Skeletal muscle cell (primary cell): ENCODE results near the gene C10orf90.
"Not testable (repeated sequence)": the region's sequence is repeated elsewhere in the genome, so short reads cannot be mapped to it uniquely, and the experiment has no call there.

ENCODE experiments used
- DNase-seq: peaks from one replicate; pipeline ENCODE4 v3.0.0-alpha.2; 2010; ENCODE audit warnings: low read depth
- H3K4me3 ChIP-seq: 2 replicates; pipeline ENCODE4 v1.5.1; 2011; ENCODE audit warnings: low read depth, mild to moderate bottlenecking, control low read depth, low read length, moderate library complexity

C10orf90 gene

GRCh38 chr10:126564326-126564888, 106.1 kb downstream of the C10orf90 start:
- no peak for DNase-seq
- H3K4me3 ChIP-seq: no peak overlapping the region

- H3K4me3 ChIP-seq: no peak overlapping the region
- no peak for DNase-seq
These were observed 107.1 kb downstream of the C10orf90 start for GRCh38 chr10:126563361-126563760.

GRCh38 chr10:126561921-126562680, 108.4 kb downstream of the C10orf90 start:
- DNase-seq: no peak
- no peak overlapping the region for H3K4me3 ChIP-seq

GRCh38 chr10:126561294-126561920, 109.1 kb downstream of the C10orf90 start:
- DNase-seq: no peak
- H3K4me3 ChIP-seq: peak overlapping the region; percentile 18

GRCh38 chr10:126558881-126559280, 111.6 kb downstream of the C10orf90 start:
- no peak for DNase-seq
- no peak overlapping the region for H3K4me3 ChIP-seq

- DNase-seq: no peak
- no peak overlapping the region for H3K4me3 ChIP-seq
These were observed 119.3 kb downstream of the C10orf90 start for GRCh38 chr10:126551202-126551601.

- not testable (repeated sequence) for DNase-seq, H3K4me3 ChIP-seq
These were observed 119.9 kb downstream of the C10orf90 start for GRCh38 chr10:126550586-126550985.

GRCh38 chr10:126549344-126549743, 121.1 kb downstream of the C10orf90 start:
- no peak for DNase-seq
- no peak overlapping the region for H3K4me3 ChIP-seq

GRCh38 chr10:126544565-126544964, 125.9 kb downstream of the C10orf90 start:
- no peak for DNase-seq
- no peak overlapping the region for H3K4me3 ChIP-seq

- no peak overlapping the region for H3K4me3 ChIP-seq
- no peak for DNase-seq
These were observed 131.9 kb downstream of the C10orf90 start for GRCh38 chr10:126538439-126539135.

GRCh38 chr10:126536656-126537055, 133.8 kb downstream of the C10orf90 start:
- DNase-seq: no peak
- no peak overlapping the region for H3K4me3 ChIP-seq

GRCh38 chr10:126536148-126536547, 134.3 kb downstream of the C10orf90 start:
- DNase-seq: peak; percentile 2
- no peak overlapping the region for H3K4me3 ChIP-seq

GRCh38 chr10:126533644-126534043, 136.8 kb downstream of the C10orf90 start:
- no peak overlapping the region for H3K4me3 ChIP-seq
- no peak for DNase-seq

- H3K4me3 ChIP-seq: no peak overlapping the region
- DNase-seq: no peak
These were observed 142.1 kb downstream of the C10orf90 start for GRCh38 chr10:126528315-126528835.

GRCh38 chr10:126527645-126528314, 142.7 kb downstream of the C10orf90 start:
- H3K4me3 ChIP-seq: no peak overlapping the region
- no peak for DNase-seq

- DNase-seq: no peak
- H3K4me3 ChIP-seq: no peak overlapping the region
These were observed 145.2 kb downstream of the C10orf90 start for GRCh38 chr10:126525326-126525725.

GRCh38 chr10:126524526-126524925, 146.0 kb downstream of the C10orf90 start:
- DNase-seq: no peak

GRCh38 chr10:126523071-126523470, 147.4 kb downstream of the C10orf90 start:
- DNase-seq: no peak
- H3K4me3 ChIP-seq: no peak overlapping the region

More at GRCh38 chr10:126524526-126524925, 146.0 kb downstream of the C10orf90 start:
- no peak overlapping the region for H3K4me3 ChIP-seq

- no peak overlapping the region for H3K4me3 ChIP-seq
- DNase-seq: no peak
These were observed 149.1 kb downstream of the C10orf90 start for GRCh38 chr10:126521399-126521798.
